Fibroblast of peridontal ligament (primary cell): ENCODE measurements around the gene PITHD1.
"Not testable (repeated sequence)": the region's sequence is repeated elsewhere in the genome, so short reads cannot be mapped to it uniquely, and the experiment has no call there.

ENCODE experiments used
- DNase-seq: peaks from one replicate; pipeline ENCODE4 v3.0.0-alpha.2; 2010; ENCODE audit errors: extremely low read depth

The PITHD1 gene

GRCh38 chr1:23799255-23799569 lies 21.0 kb downstream of the PITHD1 start:
- DNase-seq: no peak

GRCh38 chr1:23799570-23800399 lies 21.6 kb downstream of the PITHD1 start:
- no peak for DNase-seq

- DNase-seq: peak; percentile 87
Measured at GRCh38 chr1:23800400-23801337, 22.5 kb downstream of the PITHD1 start, which contains the start of gene GALE. Gene GALE, minus strand, starts transcription at chr1:23800754. Its CDS starts 1,747 bp downstream, at chr1:23799007.

- DNase-seq: no peak
Measured at GRCh38 chr1:23801338-23801748, 23.1 kb downstream of the PITHD1 start.

GRCh38 chr1:23801876-23802275 lies 23.7 kb downstream of the PITHD1 start:
- DNase-seq: no peak

GRCh38 chr1:23802809-23803342 lies 24.7 kb downstream of the PITHD1 start:
- DNase-seq: not testable (repeated sequence)

GRCh38 chr1:23803674-23804073 lies 25.5 kb downstream of the PITHD1 start:
- DNase-seq: no peak

GRCh38 chr1:23804183-23804835 lies 26.1 kb downstream of the PITHD1 start:
- DNase-seq: no peak

GRCh38 chr1:23805025-23805424 lies 26.8 kb downstream of the PITHD1 start:
- DNase-seq: no peak

- no peak for DNase-seq
Measured at GRCh38 chr1:23806280-23806679, 28.1 kb downstream of the PITHD1 start.

- no peak for DNase-seq
Measured at GRCh38 chr1:23807453-23807852, 29.2 kb downstream of the PITHD1 start.

GRCh38 chr1:23809751-23810171 lies 31.5 kb downstream of the PITHD1 start:
- DNase-seq: peak; percentile 52

- DNase-seq: peak; percentile 31
Measured at GRCh38 chr1:23810818-23811540, 32.8 kb downstream of the PITHD1 start.

- no peak for DNase-seq
Measured at GRCh38 chr1:23814016-23814415, 35.8 kb downstream of the PITHD1 start.

- DNase-seq: no peak
Measured at GRCh38 chr1:23816361-23816760, 38.1 kb downstream of the PITHD1 start.

- DNase-seq: no peak
Measured at GRCh38 chr1:23816906-23817305, 38.7 kb downstream of the PITHD1 start.

GRCh38 chr1:23817633-23818032 lies 39.4 kb downstream of the PITHD1 start:
- no peak for DNase-seq

- no peak for DNase-seq
Measured at GRCh38 chr1:23823767-23824166, 45.5 kb downstream of the PITHD1 start.

- peak; percentile 21 for DNase-seq
Measured at GRCh38 chr1:23824711-23825075, 46.5 kb downstream of the PITHD1 start.

GRCh38 chr1:23825076-23825761 lies 47.0 kb downstream of the PITHD1 start, which contains the start of gene HMGCL:
Gene HMGCL, minus strand, starts transcription at chr1:23825429. Its CDS starts 14 bp downstream, at chr1:23825415.
- peak; percentile 84 for DNase-seq
